Measurements from ENCODE around the gene COL19A1. TPM values are rescaled to one million over a fixed set of nuclear protein-coding genes. Genes with fewer than 3 reads are reported as not detected.

COL19A1 gene
- total RNA-seq, 2 donors from 2014 or later: 0.07 TPM; not detected in 1

DNA sequence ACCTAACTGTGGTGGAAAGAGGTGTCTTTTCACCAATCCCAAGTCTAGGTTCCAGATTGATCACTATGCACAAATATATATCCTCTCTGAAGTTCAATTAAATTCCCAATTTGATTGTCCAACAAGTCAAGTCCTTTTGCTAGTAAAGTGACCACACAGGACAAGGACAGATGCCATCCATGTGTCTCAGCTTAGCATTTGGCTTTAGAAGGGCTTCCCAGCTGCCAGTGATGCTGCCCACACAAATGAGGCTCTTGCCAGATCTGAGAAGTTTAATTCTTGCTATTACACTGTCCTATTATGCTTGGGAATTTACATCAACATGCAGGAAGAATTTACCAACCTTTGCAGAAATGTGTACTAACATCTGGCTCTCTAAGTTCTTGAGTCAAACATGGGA lies 328.1 kb downstream of the COL19A1 start:
- no peak for DNase-seq (ENCODE audit: low spot score)
- TF ChIP-seq, protein P1, sequence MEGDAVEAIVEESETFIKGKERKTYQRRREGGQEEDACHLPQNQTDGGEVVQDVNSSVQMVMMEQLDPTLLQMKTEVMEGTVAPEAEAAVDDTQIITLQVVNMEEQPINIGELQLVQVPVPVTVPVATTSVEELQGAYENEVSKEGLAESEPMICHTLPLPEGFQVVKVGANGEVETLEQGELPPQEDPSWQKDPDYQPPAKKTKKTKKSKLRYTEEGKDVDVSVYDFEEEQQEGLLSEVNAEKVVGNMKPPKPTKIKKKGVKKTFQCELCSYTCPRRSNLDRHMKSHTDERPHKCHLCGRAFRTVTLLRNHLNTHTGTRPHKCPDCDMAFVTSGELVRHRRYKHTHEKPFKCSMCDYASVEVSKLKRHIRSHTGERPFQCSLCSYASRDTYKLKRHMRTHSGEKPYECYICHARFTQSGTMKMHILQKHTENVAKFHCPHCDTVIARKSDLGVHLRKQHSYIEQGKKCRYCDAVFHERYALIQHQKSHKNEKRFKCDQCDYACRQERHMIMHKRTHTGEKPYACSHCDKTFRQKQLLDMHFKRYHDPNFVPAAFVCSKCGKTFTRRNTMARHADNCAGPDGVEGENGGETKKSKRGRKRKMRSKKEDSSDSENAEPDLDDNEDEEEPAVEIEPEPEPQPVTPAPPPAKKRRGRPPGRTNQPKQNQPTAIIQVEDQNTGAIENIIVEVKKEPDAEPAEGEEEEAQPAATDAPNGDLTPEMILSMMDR (IDR thresholded peaks at IDR 0.05): no peak
- Histone ChIP-seq H3K9me3 (no peaks in the 10 kb centered on the region), H3K27me3 (replicated peaks; ENCODE audit: insufficient read depth) (no peaks in the 10 kb centered on the region), H3K4me1 (ENCODE audit: control insufficient read depth in 1 of 2, low read depth in 2 of 2) (no peaks in the 10 kb centered on the region), H3K36me3 (no peaks in the 10 kb centered on the region), H3K4me3 (no peak overlapping the region), H3K27ac (no peak overlapping the region)
- no peak for ATAC-seq (ENCODE audit: insufficient number of reproducible peaks, low FRiP score, low read depth)

- Histone ChIP-seq H3K27ac (no peak overlapping the region), H3K9me3 (no peaks in the 10 kb centered on the region), H3K4me1 (ENCODE audit: control insufficient read depth in 1 of 2, low read depth in 2 of 2) (no peaks in the 10 kb centered on the region), H3K27me3 (replicated peaks; ENCODE audit: insufficient read depth) (no peaks in the 10 kb centered on the region), H3K36me3 (no peaks in the 10 kb centered on the region), H3K4me3 (no peak overlapping the region)
- DNase-seq (ENCODE audit: low spot score) (no peak), ATAC-seq (ENCODE audit: insufficient number of reproducible peaks, low FRiP score, low read depth) (no peak)
- TF ChIP-seq, protein P1 (IDR thresholded peaks at IDR 0.05): no peak
Observed at GRCh38 chr6:70196531-70196930, 330.2 kb downstream of the COL19A1 start.

DNA sequence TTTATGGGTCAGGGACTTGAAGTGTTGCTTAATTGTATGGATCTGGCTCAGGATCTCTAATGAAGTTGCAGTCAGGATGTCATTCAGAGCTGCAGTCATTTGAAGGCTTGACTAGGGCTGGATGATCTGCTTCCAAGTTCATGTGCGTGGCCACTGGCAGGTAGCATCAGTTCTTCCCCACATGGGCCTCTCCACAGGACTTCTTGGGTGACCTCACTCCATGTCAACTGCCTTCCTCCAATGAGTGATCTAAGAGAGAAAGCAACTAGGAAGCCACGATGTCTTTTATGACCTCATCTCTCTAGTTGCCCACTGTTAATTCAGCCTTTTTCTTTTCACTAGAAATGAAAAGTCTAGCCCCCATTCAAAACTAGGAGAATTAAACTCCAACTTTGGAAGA lies 332.4 kb downstream of the COL19A1 start:
- no peak for ATAC-seq (ENCODE audit: insufficient number of reproducible peaks, low FRiP score, low read depth)
- TF ChIP-seq, protein P1 (IDR thresholded peaks at IDR 0.05): no peak
- Histone ChIP-seq H3K4me1 (ENCODE audit: control insufficient read depth in 1 of 2, low read depth in 2 of 2) (no peaks in the 10 kb centered on the region), H3K9me3 (no peaks in the 10 kb centered on the region), H3K4me3 (no peak overlapping the region), H3K27me3 (replicated peaks; ENCODE audit: insufficient read depth) (no peaks in the 10 kb centered on the region), H3K36me3 (no peaks in the 10 kb centered on the region), H3K27ac (no peak overlapping the region)
- no peak for DNase-seq (ENCODE audit: low spot score)

- TF ChIP-seq, protein P1 (IDR thresholded peaks at IDR 0.05): no peak
- no peak for DNase-seq (ENCODE audit: low spot score)
- Histone ChIP-seq H3K27me3 (replicated peaks; ENCODE audit: insufficient read depth) (no peaks in the 10 kb centered on the region), H3K36me3 (no peaks in the 10 kb centered on the region), H3K4me1 (ENCODE audit: control insufficient read depth in 1 of 2, low read depth in 2 of 2) (no peaks in the 10 kb centered on the region), H3K27ac (no peak overlapping the region), H3K9me3 (no peaks in the 10 kb centered on the region), H3K4me3 (no peak overlapping the region)
- ATAC-seq (ENCODE audit: insufficient number of reproducible peaks, low FRiP score, low read depth): no peak
Observed at GRCh38 chr6:70208235-70208790, 342.0 kb downstream of the COL19A1 start.

DNA sequence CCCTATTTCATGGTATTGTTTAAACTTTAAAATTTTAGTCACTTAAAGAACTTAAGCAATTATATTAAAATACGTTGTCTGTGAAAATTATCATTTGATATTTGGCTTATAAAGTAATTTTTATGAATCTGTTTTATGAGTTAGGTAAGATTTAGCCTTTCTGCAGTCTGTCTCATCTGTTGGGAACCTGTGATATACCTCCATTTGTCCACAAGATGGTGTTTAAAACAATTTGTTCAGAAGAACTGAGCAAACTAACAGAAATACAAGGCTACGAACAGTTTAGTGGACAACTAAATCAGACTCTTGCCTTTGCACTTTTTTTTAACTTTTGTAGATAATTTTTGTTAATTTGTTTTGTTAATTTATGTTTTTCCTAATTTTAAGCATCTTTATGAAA lies 344.1 kb downstream of the COL19A1 start:
- Histone ChIP-seq H3K4me1 (ENCODE audit: control insufficient read depth in 1 of 2, low read depth in 2 of 2) (no peaks in the 10 kb centered on the region), H3K27me3 (replicated peaks; ENCODE audit: insufficient read depth) (no peaks in the 10 kb centered on the region), H3K36me3 (no peaks in the 10 kb centered on the region), H3K9me3 (no peaks in the 10 kb centered on the region), H3K4me3 (no peak overlapping the region), H3K27ac (no peak overlapping the region)
- ATAC-seq (ENCODE audit: insufficient number of reproducible peaks, low FRiP score, low read depth): no peak
- no peak for DNase-seq (ENCODE audit: low spot score)
- TF ChIP-seq, protein P1 (IDR thresholded peaks at IDR 0.05): no peak

Measured in thoracic aorta (tissue), 2 donors.